Colonic mucosa (tissue), 4 donors: ENCODE data around the gene KANK3. TPM values are rescaled to one million over a fixed set of nuclear protein-coding genes. Genes with fewer than 3 reads are reported as not detected.

Source experiments
- DNase-seq: peaks from one replicate; pipeline ENCODE4 v3.0.0-alpha.2; 2020
- H3K27ac ChIP-seq: fragments of 200-600 bp; one replicate; pipeline ENCODE4 v1.8.0; 2021
- H3K27me3 ChIP-seq: fragments of 200-600 bp; one replicate; pipeline ENCODE4 v1.8.0; 2021
- H3K36me3 ChIP-seq: fragments of 200-600 bp; one replicate; pipeline ENCODE4 v1.8.0; 2021
- H3K4me1 ChIP-seq: fragments of 200-600 bp; one replicate; pipeline ENCODE4 v1.8.0; 2021; ENCODE audit warnings: mild to moderate bottlenecking
- H3K4me3 ChIP-seq: fragments of 200-600 bp; one replicate; pipeline ENCODE4 v1.8.0; 2021
- H3K9ac ChIP-seq, 2 donors: one replicate each; pipeline ENCODE4 v1.7.0; 2013; ENCODE audit warnings: control low read depth in 2 of 2, low read depth in 2 of 2, low read length in 2 of 2
- H3K9me3 ChIP-seq: fragments of 200-600 bp; one replicate; pipeline ENCODE4 v1.8.0; 2021
- intact Hi-C: fragments of 100-400 bp; cut with DNase I; formaldehyde crosslinking; loops from one replicate; pipeline ENCODE4 v1.14.1; 2022
- total RNA-seq, 2 donors: library from RNA; stranded (reverse); fragmentation: NEBNext Ultra II Directional in 1 of 2; extraction: Animal tissue kit (Norgen Biotek cat#: 25700) in 1 of 2; gene quantifications; one replicate each; pipeline ENCODE4 v1.2.1, GENCODE V29; 2021
- TF ChIP-seq, protein P1 (sequence below): fragments of 200-600 bp; IDR thresholded peaks from one replicate; pipeline ENCODE4 v1.8.0; 2022; ENCODE audit warnings: antibody characterized with exemption, mild to moderate bottlenecking
- donor health status: healthy.
- donor health status: DM: no; HTN: no; CAD: no.
- donor health status: DM: no; HTN: no; CAD: no.

The KANK3 gene
- total RNA-seq, 2 donors from 2014 or later: 1.7 to 2.7 TPM

DNA sequence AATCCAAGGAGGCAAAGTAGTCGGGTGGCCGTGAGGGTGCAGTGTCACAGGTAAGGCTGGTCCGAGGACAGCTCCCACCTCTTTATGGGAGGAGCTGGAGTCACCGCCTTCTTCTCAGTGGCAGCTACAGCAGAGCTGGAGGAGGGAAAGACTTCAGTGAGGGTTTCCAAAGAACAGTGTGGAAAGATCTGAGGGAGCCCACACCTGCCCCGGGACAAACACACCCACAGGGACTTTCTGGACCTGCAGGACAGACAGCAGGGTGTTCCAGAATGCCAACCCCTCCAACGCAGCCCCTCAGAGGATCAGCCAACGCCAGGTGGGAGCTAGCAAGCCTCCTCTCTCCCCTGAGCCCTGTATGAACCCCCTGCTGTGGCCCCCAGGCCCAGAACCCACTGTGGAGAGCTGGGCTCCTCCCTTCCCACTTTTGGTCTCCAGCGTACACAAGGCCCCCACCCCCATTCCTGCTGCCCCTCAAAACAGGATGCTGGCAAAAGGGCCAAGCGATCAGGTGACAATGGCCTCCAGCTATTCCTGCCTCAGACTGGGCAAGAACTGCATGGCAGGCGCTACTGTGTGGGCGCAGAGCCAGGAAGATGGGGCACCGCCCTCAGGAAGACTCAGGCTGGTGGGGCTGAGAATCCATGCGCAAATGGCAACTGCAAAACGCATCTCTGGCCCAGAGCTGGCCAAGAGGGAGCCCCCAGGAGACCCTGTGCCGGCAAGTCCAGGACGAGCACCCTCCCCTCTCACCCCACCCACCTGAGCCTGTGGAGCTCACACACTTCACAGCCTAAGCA lies 31.4 kb downstream of the KANK3 start:
- intact Hi-C loops: no loop called here
- H3K27ac ChIP-seq: no peak overlapping the region
- H3K9me3 ChIP-seq: no peaks in the 10 kb centered on the region
- DNase-seq: peak; percentile 75
- no peak overlapping the region for H3K4me3 ChIP-seq
- peaks cover 7% of the 10 kb centered on the region for H3K36me3 ChIP-seq
- no peaks in the 10 kb centered on the region for H3K27me3 ChIP-seq
- H3K9ac ChIP-seq: peak overlapping the region in 1 of 2 donors; percentile 1
- TF ChIP-seq, protein P1, sequence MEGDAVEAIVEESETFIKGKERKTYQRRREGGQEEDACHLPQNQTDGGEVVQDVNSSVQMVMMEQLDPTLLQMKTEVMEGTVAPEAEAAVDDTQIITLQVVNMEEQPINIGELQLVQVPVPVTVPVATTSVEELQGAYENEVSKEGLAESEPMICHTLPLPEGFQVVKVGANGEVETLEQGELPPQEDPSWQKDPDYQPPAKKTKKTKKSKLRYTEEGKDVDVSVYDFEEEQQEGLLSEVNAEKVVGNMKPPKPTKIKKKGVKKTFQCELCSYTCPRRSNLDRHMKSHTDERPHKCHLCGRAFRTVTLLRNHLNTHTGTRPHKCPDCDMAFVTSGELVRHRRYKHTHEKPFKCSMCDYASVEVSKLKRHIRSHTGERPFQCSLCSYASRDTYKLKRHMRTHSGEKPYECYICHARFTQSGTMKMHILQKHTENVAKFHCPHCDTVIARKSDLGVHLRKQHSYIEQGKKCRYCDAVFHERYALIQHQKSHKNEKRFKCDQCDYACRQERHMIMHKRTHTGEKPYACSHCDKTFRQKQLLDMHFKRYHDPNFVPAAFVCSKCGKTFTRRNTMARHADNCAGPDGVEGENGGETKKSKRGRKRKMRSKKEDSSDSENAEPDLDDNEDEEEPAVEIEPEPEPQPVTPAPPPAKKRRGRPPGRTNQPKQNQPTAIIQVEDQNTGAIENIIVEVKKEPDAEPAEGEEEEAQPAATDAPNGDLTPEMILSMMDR: no peak
- H3K4me1 ChIP-seq: peaks cover 6% of the 10 kb centered on the region

DNA sequence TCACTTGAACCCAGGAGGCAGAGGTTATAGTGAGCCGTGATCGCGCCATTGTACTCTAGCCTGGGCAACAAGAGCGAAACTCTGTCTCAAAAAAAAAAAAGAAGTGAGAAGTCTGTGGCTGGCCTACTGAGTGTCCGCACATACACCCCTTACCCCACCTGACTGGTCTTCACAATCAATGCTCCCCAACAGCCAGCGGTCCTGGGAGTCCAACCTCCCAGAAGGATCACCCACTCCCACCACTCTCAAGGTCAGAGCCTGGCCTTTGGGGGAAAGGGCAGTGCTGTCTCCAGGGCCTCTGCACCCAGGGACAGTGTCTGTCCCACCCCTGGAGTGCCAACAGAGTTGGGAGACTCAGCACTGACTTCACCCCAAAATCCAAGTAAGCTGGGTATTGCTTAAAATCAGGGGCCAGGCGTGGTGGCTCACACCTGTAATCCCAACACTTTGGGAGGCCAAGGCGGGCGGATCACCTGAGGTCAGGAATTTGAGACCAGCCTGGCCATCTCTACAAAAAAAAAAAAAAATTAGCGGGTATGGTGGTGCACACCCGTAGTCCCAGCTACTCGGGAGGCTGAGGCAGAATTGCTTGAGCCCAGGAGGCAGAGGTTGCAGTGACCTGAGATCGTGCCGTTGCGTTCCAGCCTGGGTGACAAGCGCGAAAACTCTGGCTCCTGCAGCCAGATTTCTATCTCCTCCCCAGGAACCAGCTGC lies 32.6 kb downstream of the KANK3 start:
- Histone ChIP-seq H3K9me3 (no peaks in the 10 kb centered on the region), H3K4me3 (no peak overlapping the region), H3K27ac (no peak overlapping the region), H3K27me3 (no peaks in the 10 kb centered on the region), H3K4me1 (peaks cover 6% of the 10 kb centered on the region), H3K9ac (no peak overlapping the region), H3K36me3 (peaks cover 7% of the 10 kb centered on the region)
- peak; percentile 16 for DNase-seq
- TF ChIP-seq, protein P1: no peak
- intact Hi-C loops: no loop called here

DNA sequence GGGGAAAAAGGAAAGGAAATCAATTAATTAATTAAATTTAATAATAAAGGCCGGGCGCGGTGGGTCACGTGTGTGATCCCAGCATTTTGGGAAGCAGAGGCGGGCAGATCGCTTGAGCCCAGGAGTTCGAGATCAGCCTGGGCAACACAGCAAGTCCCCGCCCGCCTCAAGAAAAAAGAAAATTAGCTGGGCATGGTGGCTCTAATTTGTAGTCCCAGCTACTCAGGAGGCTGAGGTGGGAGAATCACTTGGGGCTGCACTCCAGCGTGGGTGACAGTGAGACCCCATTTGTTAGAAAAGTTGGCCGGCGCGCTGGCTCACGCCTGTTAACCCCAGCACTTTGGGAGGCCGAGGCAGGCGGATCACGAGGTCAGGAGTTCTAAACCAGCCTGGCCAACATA lies 34.2 kb downstream of the KANK3 start:
- TF ChIP-seq, protein P1: no peak
- Histone ChIP-seq H3K27me3 (no peaks in the 10 kb centered on the region), H3K4me1 (peaks cover 6% of the 10 kb centered on the region), H3K27ac (peak overlapping the region; percentile 12), H3K36me3 (peaks cover 4% of the 10 kb centered on the region), H3K9ac (no peak overlapping the region), H3K9me3 (no peaks in the 10 kb centered on the region), H3K4me3 (peak overlapping the region; percentile 58)
- peak; percentile 23 for DNase-seq
- intact Hi-C loops: no loop called here

DNA sequence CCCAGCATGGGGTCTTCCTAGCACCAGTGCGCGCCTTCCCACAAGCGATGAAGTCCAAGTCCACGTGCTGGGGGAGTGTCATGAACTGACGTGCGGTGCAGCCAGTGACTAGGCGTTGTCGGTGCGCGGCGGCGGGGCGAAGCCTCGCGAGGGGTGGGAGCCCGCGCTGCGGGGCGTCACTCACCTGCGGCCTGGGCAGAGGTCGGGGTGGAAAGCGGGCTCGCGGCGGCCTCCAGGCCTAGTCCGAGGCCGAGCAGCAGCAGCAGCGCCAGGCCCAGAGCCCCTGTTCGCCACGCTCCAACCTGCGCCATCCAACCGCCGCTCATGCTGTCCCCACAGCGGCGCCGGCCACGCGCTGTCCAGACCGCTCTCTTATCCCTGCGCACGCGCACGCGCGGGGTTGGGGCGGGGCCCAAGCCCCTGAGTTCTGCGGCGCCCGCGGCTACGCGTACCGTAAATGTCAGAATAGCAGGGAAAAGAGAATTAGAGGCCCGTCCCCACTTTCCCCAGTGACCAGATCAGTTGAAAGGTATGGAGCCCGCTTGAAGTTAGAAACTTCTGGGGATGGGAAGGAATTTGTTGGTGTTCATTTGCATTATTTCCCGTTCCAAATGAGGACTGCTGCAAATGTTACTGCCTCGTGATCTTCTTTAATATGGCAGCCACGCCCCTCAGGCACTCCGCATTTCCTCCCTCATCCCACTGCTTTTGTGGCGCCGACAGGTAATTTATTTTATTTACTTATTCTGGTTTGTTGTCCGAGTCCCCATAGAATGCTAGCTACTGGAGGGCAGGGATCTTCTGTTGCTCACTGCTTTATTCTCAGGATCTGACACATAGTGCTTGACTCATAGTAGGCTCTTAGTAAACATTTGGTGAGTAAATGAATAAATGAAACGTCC lies 34.8 kb downstream of the KANK3 start, which contains the start of gene CD320:
CD320 (minus strand) TSS at position 394 of the 902 bp plus-strand sequence; CDS start at position 326, 68 bp downstream.
- Histone ChIP-seq H3K36me3 (no peaks in the 10 kb centered on the region), H3K9me3 (no peaks in the 10 kb centered on the region), H3K27me3 (no peaks in the 10 kb centered on the region), H3K4me1 (peaks cover 6% of the 10 kb centered on the region), H3K27ac (peak within 1 kb of the TSS; percentile 22), H3K9ac (peak within 1 kb of the TSS; percentile 77), H3K4me3 (peak within 1 kb of the TSS; percentile 58)
- intact Hi-C loops: no loop called here
- peak; percentile 93 for DNase-seq
- TF ChIP-seq, protein P1: no peak

DNA sequence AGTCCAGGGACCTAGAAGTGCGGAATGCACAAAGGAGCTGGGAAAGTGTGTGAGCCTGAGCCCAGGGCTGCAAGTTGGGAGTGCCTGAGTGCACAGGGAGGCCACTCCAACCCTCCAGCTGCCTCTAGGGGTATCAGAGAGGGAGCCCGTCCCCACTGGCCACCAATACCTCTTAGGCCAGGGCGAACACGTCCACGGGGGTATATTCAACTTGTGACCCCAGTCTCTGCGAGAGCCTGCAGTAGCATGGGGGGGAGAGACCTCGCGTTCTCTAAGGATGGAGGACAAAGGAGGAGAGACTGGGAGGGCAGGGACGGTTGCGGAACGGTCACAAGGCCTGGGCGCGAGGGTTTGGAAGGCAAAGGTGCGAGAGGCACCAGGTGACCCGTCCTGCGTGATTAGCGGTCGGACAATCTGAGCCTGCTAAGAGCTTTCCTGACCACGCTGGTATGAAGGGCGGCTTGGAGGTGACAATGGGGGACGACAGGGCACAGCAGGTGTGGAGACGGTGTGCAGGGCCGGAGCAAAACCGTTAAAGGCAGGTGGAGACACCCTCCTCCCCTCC lies 35.6 kb downstream of the KANK3 start:
- H3K4me3 ChIP-seq: peak overlapping the region; percentile 58
- H3K27ac ChIP-seq: peak overlapping the region; percentile 22
- H3K36me3 ChIP-seq: no peaks in the 10 kb centered on the region
- peak overlapping the region; percentile 77 for H3K9ac ChIP-seq
- no peaks in the 10 kb centered on the region for H3K9me3 ChIP-seq
- intact Hi-C loops: no loop called here
- H3K27me3 ChIP-seq: no peaks in the 10 kb centered on the region
- H3K4me1 ChIP-seq: peaks cover 6% of the 10 kb centered on the region
- peak; percentile 45 for DNase-seq
- TF ChIP-seq, protein P1: no peak
